Hepatic stellate cell (primary cell): ENCODE data around the gene INPP5E.

Experiments used
- DNase-seq: peaks from one replicate; pipeline ENCODE4 v3.0.0; 2011; ENCODE audit warnings: low spot score

Gene INPP5E

GRCh38 chr9:136439481-136440408, at the start of gene INPP5E:
INPP5E (minus strand) TSS chr9:136439845; CDS start chr9:136439419, 426 bp downstream.
- peak; percentile 93 for DNase-seq

- peak; percentile 62 for DNase-seq
These were observed 48.9 kb upstream of the INPP5E start for GRCh38 chr9:136488247-136489214.

DNA sequence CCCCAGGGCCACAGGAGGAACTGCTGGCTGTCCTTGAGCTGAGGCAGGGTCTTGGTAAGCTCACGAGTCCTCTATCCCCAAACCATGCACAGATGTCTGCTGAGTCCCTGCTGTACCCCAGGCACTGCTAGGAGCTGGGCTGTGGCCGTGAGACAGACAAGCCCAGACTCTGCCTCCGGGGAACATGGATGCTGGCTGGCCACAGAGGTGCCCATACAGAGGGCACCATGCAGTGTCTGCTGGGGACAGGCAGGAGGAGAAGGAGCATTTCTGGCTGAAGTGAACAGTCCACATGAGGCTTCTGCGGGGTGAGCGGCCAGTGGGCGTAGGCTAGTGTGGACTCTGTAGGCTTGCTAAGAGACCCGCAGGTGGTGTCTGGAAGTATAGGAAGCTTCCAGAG, 48.0 kb upstream of the INPP5E start:
- DNase-seq, result no peak

DNA sequence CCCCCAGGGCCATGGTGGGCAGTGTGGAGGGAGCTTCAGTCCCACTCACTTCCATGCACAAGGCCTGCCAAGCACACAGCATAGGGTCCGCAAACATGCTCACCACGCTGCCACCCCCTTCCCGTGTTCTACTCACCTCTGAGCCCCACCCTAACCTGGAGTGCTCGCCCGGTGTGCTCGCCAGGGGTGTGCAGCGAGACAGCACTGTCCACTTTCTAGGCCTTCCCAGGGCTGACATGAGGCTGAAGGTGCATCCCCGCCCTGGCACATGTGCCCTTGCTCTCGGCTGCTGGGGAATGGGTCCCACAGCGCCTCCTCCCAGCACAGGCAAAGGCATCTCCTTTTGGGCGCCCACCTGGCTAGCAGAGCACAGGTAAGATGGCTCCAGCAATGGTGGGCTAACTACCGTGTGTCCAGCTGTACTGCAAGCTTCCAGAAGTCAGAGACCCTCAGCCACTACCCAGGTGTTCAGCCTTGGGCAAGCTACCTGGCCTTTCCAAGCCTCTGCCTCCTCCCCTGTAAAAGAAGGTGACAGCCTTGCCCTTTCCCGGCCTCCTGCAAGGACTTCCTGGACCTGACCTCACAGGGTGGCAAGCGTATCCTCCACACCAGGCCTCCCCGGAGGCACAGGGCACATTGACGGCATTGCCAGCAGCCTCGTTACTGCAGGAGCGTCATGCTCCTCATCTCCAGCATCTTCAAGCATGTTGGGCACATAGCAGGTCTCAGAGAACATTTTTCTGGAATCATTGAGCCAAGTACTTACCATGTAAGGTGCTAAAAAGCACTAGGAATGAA, 47.4 kb upstream of the INPP5E start:
- no peak for DNase-seq

- no peak for DNase-seq
These were observed 46.5 kb upstream of the INPP5E start for GRCh38 chr9:136486131-136486530.

DNA sequence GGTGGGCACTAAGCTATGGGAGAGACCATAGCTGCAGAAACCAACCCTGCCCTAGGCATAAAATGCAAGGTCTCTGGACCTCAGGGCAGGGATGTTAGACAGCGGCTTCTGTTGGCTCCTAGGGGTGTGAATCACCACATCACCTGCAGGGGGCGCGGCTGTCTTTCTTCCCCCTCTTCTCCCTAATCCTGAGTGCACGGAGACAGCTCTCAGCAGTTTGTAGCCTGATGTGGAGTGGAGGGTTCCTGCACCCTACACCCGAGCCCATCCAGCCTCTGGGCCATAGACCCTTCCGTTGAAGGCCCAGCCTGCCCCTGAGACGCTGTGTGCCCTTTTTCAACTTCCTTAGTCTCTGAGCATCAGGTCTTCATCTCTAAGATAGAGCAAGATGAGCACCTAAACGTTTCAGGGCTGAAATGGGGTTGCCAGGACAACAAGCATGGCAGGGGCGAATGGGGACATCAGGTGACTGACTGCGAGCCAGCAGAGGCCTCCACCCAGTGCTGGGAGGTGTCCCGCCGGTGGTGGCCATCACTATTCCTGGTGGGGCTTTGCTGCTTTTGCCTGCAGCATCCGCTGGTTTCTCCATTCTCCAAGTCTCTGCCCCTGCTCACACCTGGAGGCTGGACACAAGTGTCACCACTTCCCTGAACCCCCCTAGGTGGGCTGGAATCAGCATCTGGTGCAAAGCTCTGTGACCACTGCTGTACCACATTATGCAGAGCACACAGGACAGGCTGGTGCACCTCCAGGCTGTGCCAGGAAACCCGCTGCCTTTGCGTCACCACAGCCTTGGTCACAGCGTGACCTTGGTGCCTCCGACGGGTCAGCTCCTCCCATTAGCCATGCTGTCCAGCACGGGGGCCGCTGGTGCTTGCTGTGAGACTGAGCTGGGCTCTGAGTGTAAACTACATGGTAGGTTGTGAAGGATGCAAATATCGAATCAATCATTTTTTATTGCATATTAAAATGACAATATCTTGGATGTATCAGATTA, 45.7 kb upstream of the INPP5E start:
- DNase-seq, result peak; percentile 88

GRCh38 chr9:136484153-136485048, 44.8 kb upstream of the INPP5E start:
- DNase-seq, result no peak

- DNase-seq, result peak; percentile 99
These were observed 44.0 kb upstream of the INPP5E start for GRCh38 chr9:136483589-136484152.

GRCh38 chr9:136482793-136483588, 43.3 kb upstream of the INPP5E start, which contains the start of gene SEC16A:
SEC16A (minus strand) TSS chr9:136483040; CDS start chr9:136477615, 5,425 bp downstream.
- DNase-seq, result peak; percentile 94

DNA sequence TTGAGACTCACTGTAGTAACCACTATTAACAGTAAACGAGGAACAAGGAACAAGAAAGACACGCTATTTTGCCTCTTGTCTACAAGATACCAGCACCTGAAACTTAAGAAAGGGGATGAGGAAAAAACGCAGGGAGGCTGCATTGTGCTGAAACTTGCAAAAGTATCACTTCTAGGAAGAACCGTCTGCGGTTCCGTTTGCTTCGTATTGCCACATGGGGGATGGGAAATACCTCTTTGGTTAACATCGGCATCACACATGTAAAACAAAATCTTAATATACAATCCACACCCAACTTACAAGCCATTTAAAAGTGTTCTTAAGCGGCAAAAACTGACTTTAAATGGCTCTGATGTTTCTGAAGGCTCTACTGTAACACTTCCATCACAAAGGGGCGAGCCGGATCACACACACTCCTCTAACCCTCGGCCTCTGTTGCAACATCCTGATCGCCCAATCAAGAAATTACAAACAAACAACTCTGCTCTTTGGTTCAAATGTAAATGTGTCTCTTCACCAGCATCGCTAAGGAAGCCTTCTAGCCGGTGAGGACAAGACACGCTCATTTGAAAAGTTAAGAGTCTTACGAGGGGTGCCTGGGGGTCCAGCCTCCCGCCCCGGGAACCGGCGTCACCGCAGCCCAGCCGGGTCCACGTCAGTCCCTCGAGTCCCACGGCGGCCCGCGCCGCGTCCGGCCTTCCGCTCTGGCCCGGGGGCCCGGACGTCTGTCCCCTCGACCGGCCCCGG, 42.6 kb upstream of the INPP5E start:
- DNase-seq, result peak; percentile 55

DNA sequence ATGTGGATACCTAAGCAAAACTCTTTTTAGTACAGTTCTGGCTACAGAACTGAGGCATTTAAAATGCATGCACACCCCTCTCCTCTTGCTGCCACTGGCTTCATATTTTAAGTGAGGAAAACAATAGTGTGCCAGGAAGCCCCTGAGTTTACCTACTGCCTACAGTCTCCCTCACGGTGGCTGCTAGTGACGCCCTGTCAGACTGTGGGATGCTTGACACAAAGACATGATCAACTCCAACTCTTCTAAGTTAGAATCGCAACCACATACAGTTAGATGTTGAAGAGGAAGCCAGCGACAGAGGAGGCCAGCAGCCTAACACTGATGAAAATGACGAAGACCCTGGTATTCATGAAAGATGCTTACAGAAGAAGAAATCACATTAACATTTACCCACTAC, 41.9 kb upstream of the INPP5E start:
- no peak for DNase-seq

GRCh38 chr9:136476369-136477150, 36.9 kb upstream of the INPP5E start:
- no peak for DNase-seq

GRCh38 chr9:136474974-136475865, 35.6 kb upstream of the INPP5E start:
- no peak for DNase-seq

- no peak for DNase-seq
These were observed 34.5 kb upstream of the INPP5E start for GRCh38 chr9:136474021-136474640.

- no peak for DNase-seq
These were observed 33.7 kb upstream of the INPP5E start for GRCh38 chr9:136473354-136473721.
